Subcutaneous abdominal adipose tissue (tissue), 5 donors: ENCODE results near the gene REXO4.
A peak's percentile ranks its signal among the peaks of the same experiment; 100 is the strongest.

Experiments
- H3K27ac ChIP-seq: one replicate; pipeline ENCODE4 v1.7.0; 2013; ENCODE audit warnings: low read depth, mild to moderate bottlenecking, inconsistent platforms, low read length, moderate library complexity
- H3K27me3 ChIP-seq, 5 donors: one replicate each; pipeline ENCODE4 v1.7.0; 2013; ENCODE audit warnings: low read length in 5 of 5, inconsistent platforms in 1 of 5; ENCODE audit not compliant: control insufficient read depth in 5 of 5, insufficient read depth in 4 of 5
- H3K36me3 ChIP-seq, 5 donors: one replicate each; pipeline ENCODE4 v1.7.0; 2013; ENCODE audit warnings: low read length in 5 of 5; ENCODE audit not compliant: control insufficient read depth in 5 of 5, insufficient read depth in 5 of 5
- H3K4me1 ChIP-seq, 5 donors: one replicate each; pipeline ENCODE4 v1.7.0; 2013; ENCODE audit warnings: low read length in 5 of 5, mild to moderate bottlenecking in 3 of 5, moderate library complexity in 1 of 5; ENCODE audit not compliant: control insufficient read depth in 5 of 5, insufficient read depth in 5 of 5
- H3K4me3 ChIP-seq, 5 donors: one replicate each; pipeline ENCODE4 v1.7.0; 2013; ENCODE audit warnings: low read length in 5 of 5, low read depth in 1 of 5
- H3K9ac ChIP-seq, 5 donors: one replicate each; pipeline ENCODE4 v1.7.0; 2013; ENCODE audit warnings: low read length in 5 of 5, mild to moderate bottlenecking in 4 of 5, moderate library complexity in 3 of 5
- H3K9me3 ChIP-seq, 5 donors: one replicate each; pipeline ENCODE4 v1.7.0; 2013; ENCODE audit warnings: low read length in 5 of 5; ENCODE audit not compliant: control insufficient read depth in 5 of 5
- donor health status: healthy.
- donor health status: healthy.
- donor health status: healthy.
- donor health status: healthy.
- donor health status: healthy.

Gene REXO4

DNA sequence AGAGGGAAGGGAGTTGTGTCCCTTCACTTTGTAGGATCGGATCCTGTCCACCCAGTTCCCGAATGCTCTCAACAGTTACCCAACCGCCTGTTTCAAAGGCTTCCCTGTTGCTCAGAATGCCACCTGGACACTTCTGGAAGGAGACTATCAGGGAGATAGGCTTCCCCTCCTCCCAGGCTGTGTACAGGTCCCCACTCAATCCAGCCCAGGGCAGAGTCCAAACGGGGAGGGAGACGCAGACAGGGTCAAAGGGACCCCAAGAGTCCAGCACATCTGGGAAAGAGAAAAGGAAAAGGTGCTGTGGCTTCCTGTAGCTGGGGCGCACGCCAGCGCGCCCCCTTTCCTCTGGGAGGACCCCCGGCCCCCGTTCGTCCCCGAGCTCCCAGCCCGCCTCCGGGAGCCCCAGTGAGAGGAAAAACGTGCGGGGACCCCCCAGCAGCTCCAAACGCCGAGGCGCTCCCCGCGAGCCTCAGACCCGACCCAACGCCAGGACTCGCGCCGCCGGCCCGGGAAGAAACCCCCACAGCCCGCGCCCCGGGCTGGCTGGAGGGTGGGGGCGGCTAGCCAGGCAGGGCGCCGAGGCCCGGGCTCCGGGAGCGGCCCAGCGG lies 42.6 kb downstream of the REXO4 start:
- H3K36me3 ChIP-seq: peaks cover 0 to 14% (median 9%) of the 10 kb centered on the region in 5 donors
- peak overlapping the region; percentile 74 for H3K27ac ChIP-seq
- no peaks in the 10 kb centered on the region for H3K27me3 ChIP-seq
- H3K4me1 ChIP-seq: peaks cover 14 to 64% (median 55%) of the 10 kb centered on the region in 5 donors
- H3K9ac ChIP-seq: peak overlapping the region; percentile 40 to 100 (median 96)
- peaks cover 0 to 8% (median 2%) of the 10 kb centered on the region in 5 donors for H3K9me3 ChIP-seq
- peak overlapping the region; percentile 75 to 98 (median 88) for H3K4me3 ChIP-seq

DNA sequence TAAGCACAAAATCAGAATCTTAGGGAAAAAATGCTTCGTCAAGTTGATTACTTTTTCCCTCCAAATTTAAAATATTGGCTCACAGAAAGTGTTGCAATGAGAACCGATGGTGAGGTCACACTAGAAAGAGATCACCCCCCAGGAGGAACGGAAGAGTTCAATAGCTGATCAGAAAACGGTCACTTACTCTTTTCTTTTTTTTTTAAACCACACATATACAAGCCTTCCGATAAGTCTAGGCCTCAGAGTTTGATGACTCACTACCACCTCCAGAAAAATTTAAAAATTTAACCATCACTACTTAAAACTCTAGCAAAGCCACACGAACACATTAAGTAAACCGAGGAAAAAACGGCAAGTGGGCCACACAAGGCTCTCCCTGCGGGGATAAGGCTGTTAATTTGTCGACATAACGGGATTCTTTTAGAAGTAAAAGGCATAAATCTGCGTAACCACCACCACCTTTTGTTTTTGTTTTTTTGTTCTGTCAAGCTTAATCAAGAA lies 43.1 kb downstream of the REXO4 start:
- H3K4me1 ChIP-seq: peaks cover 14 to 70% (median 60%) of the 10 kb centered on the region in 5 donors
- peak overlapping the region; percentile 74 for H3K27ac ChIP-seq
- H3K36me3 ChIP-seq: peaks cover 0 to 20% (median 15%) of the 10 kb centered on the region in 5 donors
- H3K9ac ChIP-seq: peak overlapping the region; percentile 40 to 100 (median 96)
- no peaks in the 10 kb centered on the region for H3K27me3 ChIP-seq
- peaks cover 0 to 8% (median 2%) of the 10 kb centered on the region in 5 donors for H3K9me3 ChIP-seq
- H3K4me3 ChIP-seq: peak overlapping the region; percentile 75 to 98 (median 88)

DNA sequence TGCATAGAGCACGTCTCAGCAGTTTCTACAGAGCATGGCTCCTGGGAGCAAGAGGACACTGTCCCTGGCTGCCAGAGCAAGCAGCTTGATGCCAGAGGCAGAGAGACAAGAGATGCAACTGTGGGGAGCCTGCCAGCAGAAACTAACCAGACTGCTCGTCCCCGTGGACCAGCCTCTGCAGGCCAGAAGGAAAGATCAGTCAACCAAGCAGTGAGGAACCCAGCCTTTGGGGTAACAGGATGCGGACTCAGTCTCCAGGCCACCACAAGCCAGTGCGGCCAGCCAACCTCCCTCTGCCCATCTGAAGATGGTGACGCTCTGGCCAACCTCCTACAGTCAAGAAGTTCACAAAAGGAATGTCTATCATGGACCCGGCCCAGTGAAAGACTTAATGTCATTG lies 45.7 kb downstream of the REXO4 start:
- Histone ChIP-seq H3K27me3 (no peaks in the 10 kb centered on the region), H3K4me1 (peaks cover 28 to 88% (median 84%) of the 10 kb centered on the region in 5 donors), H3K27ac (peak overlapping the region; percentile 74), H3K9ac (peak overlapping the region in 3 of 5 donors; percentile 22 to 39 (median 36)), H3K4me3 (peak overlapping the region in 3 of 5 donors; percentile 3 to 14 (median 7)), H3K9me3 (no peaks in the 10 kb centered on the region), H3K36me3 (peaks cover 0 to 33% (median 24%) of the 10 kb centered on the region in 5 donors)

DNA sequence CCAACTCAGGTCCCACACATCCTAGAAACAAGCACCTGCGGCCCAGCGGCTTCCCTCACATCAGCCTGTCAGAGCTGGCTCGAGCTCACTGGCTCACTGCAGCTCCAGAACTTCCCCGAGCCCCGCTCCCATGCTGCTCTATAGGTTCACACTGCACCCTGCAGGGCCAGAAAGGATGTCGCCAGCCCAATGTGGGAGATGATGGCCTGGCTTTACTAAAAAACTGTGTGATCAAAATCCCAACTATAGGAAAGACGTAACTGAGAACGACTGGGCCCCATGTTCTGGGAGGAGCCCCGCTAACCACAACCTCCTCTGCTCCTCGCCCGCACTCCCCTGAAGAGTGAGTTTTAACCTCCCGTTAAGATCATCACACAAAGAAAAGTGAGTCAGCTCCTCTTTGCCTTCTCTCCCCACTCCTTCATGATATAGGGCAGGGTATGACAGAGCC lies 46.5 kb downstream of the REXO4 start:
- Histone ChIP-seq H3K27ac (peak overlapping the region; percentile 74), H3K4me1 (peaks cover 28 to 87% (median 76%) of the 10 kb centered on the region in 5 donors)

GRCh38 chr9:133370685-133371084 lies 47.1 kb downstream of the REXO4 start:
- Histone ChIP-seq H3K4me3 (no peak overlapping the region), H3K9ac (no peak overlapping the region), H3K27ac (no peak overlapping the region), H3K4me1 (peaks cover 28 to 86% (median 75%) of the 10 kb centered on the region in 5 donors), H3K27me3 (no peaks in the 10 kb centered on the region), H3K36me3 (peaks cover 4 to 48% (median 39%) of the 10 kb centered on the region in 5 donors), H3K9me3 (no peaks in the 10 kb centered on the region)

More for the DNA sequence above, 46.5 kb downstream of the REXO4 start:
- no peaks in the 10 kb centered on the region for H3K9me3 ChIP-seq
- H3K4me3 ChIP-seq: peak overlapping the region in 1 of 5 donors; percentile 3
- H3K36me3 ChIP-seq: peaks cover 0 to 42% (median 33%) of the 10 kb centered on the region in 5 donors
- H3K27me3 ChIP-seq: no peaks in the 10 kb centered on the region
- peak overlapping the region in 3 of 5 donors; percentile 16 to 30 (median 22) for H3K9ac ChIP-seq

GRCh38 chr9:133369933-133370332 lies 47.9 kb downstream of the REXO4 start:
- H3K27ac ChIP-seq: no peak overlapping the region
- H3K4me3 ChIP-seq: no peak overlapping the region
- no peaks in the 10 kb centered on the region for H3K27me3 ChIP-seq
- no peaks in the 10 kb centered on the region for H3K9me3 ChIP-seq
- H3K36me3 ChIP-seq: peaks cover 6 to 54% (median 46%) of the 10 kb centered on the region in 5 donors
- peak overlapping the region in 2 of 5 donors; percentile 24 to 28 for H3K9ac ChIP-seq
- H3K4me1 ChIP-seq: peaks cover 28 to 83% (median 73%) of the 10 kb centered on the region in 5 donors

GRCh38 chr9:133369422-133369821 lies 48.4 kb downstream of the REXO4 start:
- Histone ChIP-seq H3K9ac (peak overlapping the region in 2 of 5 donors; percentile 24 to 28), H3K27ac (peak overlapping the region; percentile 75), H3K9me3 (no peaks in the 10 kb centered on the region), H3K4me3 (no peak overlapping the region), H3K27me3 (no peaks in the 10 kb centered on the region), H3K4me1 (peaks cover 28 to 78% (median 69%) of the 10 kb centered on the region in 5 donors), H3K36me3 (peaks cover 6 to 58% (median 50%) of the 10 kb centered on the region in 5 donors)

DNA sequence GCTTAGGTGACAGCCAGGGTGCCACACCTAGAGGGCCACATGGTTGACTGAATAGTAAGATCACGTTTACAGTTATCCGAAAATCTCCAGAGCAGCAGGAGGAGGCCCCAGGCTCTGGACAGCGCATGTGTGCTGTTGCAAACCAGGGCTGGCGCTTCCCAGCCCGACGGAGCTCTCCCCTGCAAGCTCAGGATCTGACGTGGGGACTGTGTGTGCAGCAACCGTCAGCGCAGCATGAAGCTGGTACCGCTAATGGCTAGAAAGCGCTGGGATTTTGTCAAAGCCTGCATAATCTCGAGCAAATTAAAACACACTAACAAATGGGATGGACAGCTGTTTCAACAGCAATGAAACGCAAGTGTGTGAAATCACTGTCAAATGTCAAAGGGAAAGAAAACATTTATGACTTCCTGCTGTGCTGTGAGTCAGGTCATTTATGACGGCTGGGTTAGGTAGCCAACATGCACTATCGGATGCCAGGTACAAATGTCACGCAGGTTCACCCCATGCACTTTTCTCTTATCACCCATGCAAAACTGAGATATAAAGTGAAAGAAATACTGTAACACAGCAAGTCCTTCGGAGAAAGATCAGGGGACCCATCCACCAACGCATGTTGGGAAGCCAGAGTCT lies 49.4 kb downstream of the REXO4 start:
- Histone ChIP-seq H3K27me3 (no peaks in the 10 kb centered on the region), H3K4me1 (peaks cover 28 to 67% (median 61%) of the 10 kb centered on the region in 5 donors), H3K27ac (peak overlapping the region; percentile 75), H3K36me3 (peaks cover 6 to 69% (median 59%) of the 10 kb centered on the region in 5 donors), H3K9ac (peak overlapping the region in 2 of 5 donors; percentile 17 to 21), H3K9me3 (no peaks in the 10 kb centered on the region), H3K4me3 (peak overlapping the region in 3 of 5 donors; percentile 6 to 22 (median 6))

DNA sequence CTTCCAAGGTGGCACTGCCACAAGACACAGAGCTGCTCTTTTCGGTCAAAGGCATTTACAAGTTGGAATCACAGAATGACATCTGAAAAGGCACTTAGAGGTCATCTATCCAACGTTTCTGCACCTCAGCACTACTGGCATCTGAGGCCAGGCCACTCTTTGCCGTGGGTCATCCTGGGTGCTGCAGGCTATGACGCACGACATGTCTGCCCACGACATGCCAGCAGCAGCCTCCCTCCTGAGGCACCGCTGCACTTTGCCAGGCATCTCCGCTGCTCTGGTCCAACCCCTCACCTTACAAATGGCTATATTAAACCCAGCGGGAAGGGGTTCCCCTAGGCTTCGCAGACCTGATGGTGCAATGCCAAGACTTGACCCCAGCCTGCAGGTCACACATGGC lies 50.0 kb downstream of the REXO4 start:
- peak overlapping the region in 2 of 5 donors; percentile 6 to 22 for H3K4me3 ChIP-seq
- peaks cover 6 to 72% (median 62%) of the 10 kb centered on the region in 5 donors for H3K36me3 ChIP-seq
- H3K9ac ChIP-seq: peak overlapping the region in 1 of 5 donors; percentile 21
- no peaks in the 10 kb centered on the region for H3K9me3 ChIP-seq
- peaks cover 28 to 62% (median 57%) of the 10 kb centered on the region in 5 donors for H3K4me1 ChIP-seq
- peak overlapping the region; percentile 75 for H3K27ac ChIP-seq
- no peaks in the 10 kb centered on the region for H3K27me3 ChIP-seq
